Common myeloid progenitor, CD34-positive (primary cell): ENCODE data around the gene NME4.
A peak's percentile ranks its signal among the peaks of the same experiment; 100 is the strongest.
"Not testable (repeated sequence)": the region's sequence is repeated elsewhere in the genome, so short reads cannot be mapped to it uniquely, and the experiment has no call there.

Experiments
- CTCF ChIA-PET: fragments of 350-600 bp; sonication (Branson Sonifier 250); formaldehyde crosslinking; loops from one replicate; lab custom pipeline; 2021; ENCODE audit warnings: antibody characterized with exemption; lab: Charles Lee
- POLR2A ChIA-PET: fragments of 350-600 bp; sonication (Branson Sonifier 250); formaldehyde crosslinking; loops from one replicate; lab custom pipeline; 2021; ENCODE audit warnings: antibody characterized with exemption; lab: Charles Lee
- DNase-seq, 3 donors: peaks; one replicate each; pipeline versions ENCODE4 v3.0.0 to v3.0.0-alpha.2; 2013
- H3K27ac ChIP-seq, 2 experiments: 1 replicate in 1 of 2; 2 replicates in 1 of 2; pipeline ENCODE4 v1.7.0; 2013; ENCODE audit warnings: inconsistent platforms in 2 of 2, low read length in 2 of 2, mild to moderate bottlenecking in 2 of 2, low read depth in 1 of 2, moderate library complexity in 1 of 2; ENCODE audit not compliant: severe bottlenecking in 2 of 2, insufficient read depth in 1 of 2, poor library complexity in 1 of 2
- H3K27me3 ChIP-seq, 5 experiments: replicated peaks in 2 of 5; 1 replicate in 3 of 5; 2 replicates in 2 of 5; pipeline versions ENCODE4 v1.6.1 to v1.7.0; 2013; ENCODE audit warnings: low read length in 4 of 5, mild to moderate bottlenecking in 2 of 5, moderate library complexity in 2 of 5, inconsistent platforms in 1 of 5; ENCODE audit not compliant: insufficient read depth in 5 of 5, control insufficient read depth in 4 of 5
- H3K36me3 ChIP-seq, 4 experiments: 1 replicate in 2 of 4; 2 replicates in 2 of 4; pipeline versions ENCODE4 v1.6.1 to v1.7.0; 2013; ENCODE audit warnings: low read length in 3 of 4, control low read depth in 1 of 4, mild to moderate bottlenecking in 1 of 4; ENCODE audit not compliant: control insufficient read depth in 4 of 4, insufficient read depth in 4 of 4
- H3K4me1 ChIP-seq, 4 experiments: 1 replicate in 3 of 4; 2 replicates in 1 of 4; pipeline versions ENCODE4 v1.6.1 to v1.7.1; 2013; ENCODE audit warnings: low read length in 3 of 4, mild to moderate bottlenecking in 3 of 4, control low read depth in 1 of 4, inconsistent platforms in 1 of 4, moderate library complexity in 1 of 4; ENCODE audit not compliant: control insufficient read depth in 4 of 4, insufficient read depth in 4 of 4; ENCODE audit errors: control extremely low read depth in 1 of 4
- H3K4me3 ChIP-seq, 7 experiments: 1 replicate in 4 of 7; 2 replicates in 3 of 7; pipeline versions ENCODE4 v1.5.1 to v1.7.0; 2013; ENCODE audit warnings: mild to moderate bottlenecking in 7 of 7, low read length in 6 of 7, moderate library complexity in 6 of 7, inconsistent platforms in 2 of 7, low read depth in 2 of 7, control low read depth in 1 of 7; ENCODE audit not compliant: insufficient read depth in 4 of 7, control insufficient read depth in 1 of 7; ENCODE audit errors: extremely low read depth in 1 of 7
- H3K9me3 ChIP-seq, 5 experiments: 1 replicate in 4 of 5; 2 replicates in 1 of 5; pipeline versions ENCODE4 v1.6.1 to v1.7.1; 2013; ENCODE audit warnings: low read length in 4 of 5, mild to moderate bottlenecking in 2 of 5, inconsistent platforms in 1 of 5, low read depth in 1 of 5, moderate library complexity in 1 of 5; ENCODE audit not compliant: control insufficient read depth in 4 of 5, insufficient read depth in 2 of 5; ENCODE audit errors: control extremely low read depth in 1 of 5
- WGBS: methylation state at CpG from one replicate; pipeline ENCODE4 v1.1.5; 2013; ENCODE audit not compliant: insufficient coverage; 5-methylcytosine and 5-hydroxymethylcytosine counted together

The NME4 gene

GRCh38 chr16:378113-378820, 18.7 kb upstream of the NME4 start:
- H3K27ac ChIP-seq, H3K4me3 ChIP-seq, H3K27me3 ChIP-seq, CTCF ChIA-PET, H3K9me3 ChIP-seq, POLR2A ChIA-PET, DNase-seq: not testable (repeated sequence)
- H3K36me3 ChIP-seq, result peaks cover 0 to 41% (median 23%) of the 10 kb centered on the region in 4 experiments
- WGBS, result 96% methylated on average over 24 of the region's 36 CpGs
- H3K4me1 ChIP-seq, result peaks cover 0 to 24% (median 18%) of the 10 kb centered on the region in 4 experiments

GRCh38 chr16:378821-379182, 18.2 kb upstream of the NME4 start:
- CTCF ChIA-PET, result no interaction called here
- POLR2A ChIA-PET, result no interaction called here
- H3K4me1 ChIP-seq, result peaks cover 0 to 29% (median 24%) of the 10 kb centered on the region in 4 experiments
- DNase-seq, result no peak
- no peaks in the 10 kb centered on the region for H3K27me3 ChIP-seq
- H3K4me3 ChIP-seq, result no peak overlapping the region
- peaks cover 0 to 36% (median 20%) of the 10 kb centered on the region in 4 experiments for H3K36me3 ChIP-seq
- no peaks in the 10 kb centered on the region for H3K9me3 ChIP-seq
- no peak overlapping the region for H3K27ac ChIP-seq
- WGBS, result 96% methylated on average over 14 of the region's 14 CpGs

- Histone ChIP-seq H3K27me3 (no peaks in the 10 kb centered on the region), H3K4me1 (peaks cover 0 to 35% (median 27%) of the 10 kb centered on the region in 4 experiments), H3K9me3 (no peaks in the 10 kb centered on the region), H3K36me3 (peaks cover 0 to 30% (median 15%) of the 10 kb centered on the region in 4 experiments), H3K27ac (no peak overlapping the region), H3K4me3 (no peak overlapping the region)
- CTCF ChIA-PET, result no interaction called here
- no peak for DNase-seq
- POLR2A ChIA-PET, result interaction anchor here (2.5 kb wide), 1 partner anchor 9 kb away, joined by 7 read pairs; the partner anchor contains the start of gene MRPL28
- 93% methylated on average over 14 of the region's 16 CpGs for WGBS
Observed at GRCh38 chr16:379183-379960, 17.6 kb upstream of the NME4 start.

- peak overlapping the region in 3 of 7 experiments; percentile 70 to 80 (median 71) for H3K4me3 ChIP-seq
- 92% methylated on average over 20 of the region's 27 CpGs for WGBS
- H3K4me1 ChIP-seq, result peaks cover 0 to 36% (median 29%) of the 10 kb centered on the region in 4 experiments
- no peak for DNase-seq
- POLR2A ChIA-PET, result interaction anchor here (2.5 kb wide), 1 partner anchor 9 kb away, joined by 7 read pairs; the partner anchor contains the start of gene MRPL28
- H3K36me3 ChIP-seq, result peaks cover 0 to 22% (median 11%) of the 10 kb centered on the region in 4 experiments
- no peak overlapping the region for H3K27ac ChIP-seq
- H3K9me3 ChIP-seq, result no peaks in the 10 kb centered on the region
- H3K27me3 ChIP-seq, result no peaks in the 10 kb centered on the region
- CTCF ChIA-PET, result interaction anchor here (0.8 to 1.7 kb wide), 2 partner anchors 13 to 145 kb away, joined by 3 to 5 read pairs; no protein-coding TSS in a partner anchor
Observed at GRCh38 chr16:379961-380761, 16.8 kb upstream of the NME4 start.

- ChIA-PET POLR2A (interaction anchor here (2.5 kb wide), 1 partner anchor 10 kb away, joined by 7 read pairs; the partner anchor contains the start of gene MRPL28), CTCF (interaction anchor here (0.8 to 1.7 kb wide), 2 partner anchors 14 to 146 kb away, joined by 3 to 5 read pairs; no protein-coding TSS in a partner anchor)
- DNase-seq, result no peak
- H3K36me3 ChIP-seq, result peaks cover 0 to 20% (median 10%) of the 10 kb centered on the region in 4 experiments
- H3K27ac ChIP-seq, result no peak overlapping the region
- H3K9me3 ChIP-seq, result no peaks in the 10 kb centered on the region
- peaks cover 0 to 36% (median 29%) of the 10 kb centered on the region in 4 experiments for H3K4me1 ChIP-seq
- WGBS, result 3% methylated on average over 5 of the region's 12 CpGs
- peak overlapping the region in 6 of 7 experiments; percentile 59 to 80 (median 72) for H3K4me3 ChIP-seq
- no peaks in the 10 kb centered on the region for H3K27me3 ChIP-seq
Observed at GRCh38 chr16:380762-381011, 16.3 kb upstream of the NME4 start.

GRCh38 chr16:381012-381788, 15.8 kb upstream of the NME4 start:
- ChIA-PET CTCF (interaction anchor here (0.8 to 1.7 kb wide), 2 partner anchors 14 to 146 kb away, joined by 3 to 5 read pairs; no protein-coding TSS in a partner anchor), POLR2A (interaction anchor here (2.5 kb wide), 1 partner anchor 10 kb away, joined by 7 read pairs; the partner anchor contains the start of gene MRPL28)
- no peak for DNase-seq
- Histone ChIP-seq H3K9me3 (no peaks in the 10 kb centered on the region), H3K27ac (no peak overlapping the region), H3K27me3 (no peaks in the 10 kb centered on the region), H3K4me3 (peak overlapping the region; percentile 59 to 80 (median 71)), H3K36me3 (peaks cover 0 to 14% (median 7%) of the 10 kb centered on the region in 4 experiments), H3K4me1 (peaks cover 0 to 36% (median 29%) of the 10 kb centered on the region in 4 experiments)
- 1% methylated on average over 63 of the region's 73 CpGs for WGBS
